Kidney (tissue), 14 donors: ENCODE data around the gene GDE1. TPM values are rescaled to one million over a fixed set of nuclear protein-coding genes. Genes with fewer than 3 reads are reported as not detected.

Experiments used
- DNase-seq, 5 donors: peaks; one replicate each; pipeline ENCODE4 v3.0.0-alpha.2; 2013 to 2020
- FAIRE-seq: peaks from 2 replicates; lab custom pipeline; 2012; peaks lifted over from hg19 to GRCh38; lab: Jason Lieb, UNC
- H3K27ac ChIP-seq, 2 donors: one replicate each; pipeline ENCODE4 v1.7.0; 2013; ENCODE audit warnings: low read depth in 2 of 2, low read length in 2 of 2, inconsistent platforms in 1 of 2
- H3K27me3 ChIP-seq: one replicate; pipeline ENCODE4 v1.7.1; 2013; ENCODE audit warnings: low read length, inconsistent platforms; ENCODE audit not compliant: control insufficient read depth, insufficient read depth
- H3K36me3 ChIP-seq, 3 donors: one replicate each; pipeline versions ENCODE4 v1.7.0 to v1.7.1; 2013; ENCODE audit warnings: low read length in 3 of 3, control low read depth in 1 of 3, inconsistent platforms in 1 of 3; ENCODE audit not compliant: insufficient read depth in 3 of 3, control insufficient read depth in 2 of 3
- H3K4me1 ChIP-seq, 3 donors: one replicate each; pipeline versions ENCODE4 v1.7.0 to v1.7.1; 2013; ENCODE audit warnings: low read length in 3 of 3, inconsistent platforms in 1 of 3, low read depth in 1 of 3; ENCODE audit not compliant: control insufficient read depth in 2 of 3, insufficient read depth in 2 of 3
- H3K4me3 ChIP-seq, 3 donors: one replicate each; pipeline versions ENCODE4 v1.7.0 to v1.8.1; 2013; ENCODE audit warnings: low read length in 3 of 3, control low read depth in 1 of 3, inconsistent platforms in 1 of 3
- H3K9ac ChIP-seq, 3 donors: one replicate each; pipeline versions ENCODE4 v1.7.0 to v1.7.1; 2013; ENCODE audit warnings: low read length in 3 of 3, control low read depth in 1 of 3, inconsistent platforms in 1 of 3
- H3K9me3 ChIP-seq, 3 donors: one replicate each; pipeline versions ENCODE4 v1.7.0 to v1.7.1; 2013; ENCODE audit warnings: low read length in 3 of 3, control low read depth in 1 of 3, inconsistent platforms in 1 of 3; ENCODE audit not compliant: control insufficient read depth in 2 of 3, insufficient read depth in 1 of 3
- CTCF ChIP-seq: IDR thresholded peaks from 3 replicates; pipeline ENCODE4 v1.5.1; 2012; ENCODE audit warnings: mild to moderate bottlenecking, moderate library complexity, borderline replicate concordance; ENCODE audit not compliant: insufficient read depth; ENCODE audit errors: extremely low read depth
- intact Hi-C: fragments of 100-400 bp; cut with DNase I; formaldehyde crosslinking; loops from one replicate; pipeline ENCODE4 v1.11.1; 2022
- polyA plus RNA-seq: library from polyadenylated mRNA; stranded (reverse); fragments of 350-450 nt; fragmentation: Illumina TruSeq; extraction: RNeasy Lipid Tissue Mini Kit (QIAGEN cat#74804); gene quantifications from one replicate; pipeline ENCODE4 v1.2.3, GENCODE V29; 2014; ENCODE audit warnings: low read depth, low replicate concordance; ENCODE audit not compliant: insufficient read depth
- total RNA-seq: library from RNA; stranded (reverse); fragmentation: NEBNext Ultra II Directional; extraction: Animal tissue kit (Norgen Biotek cat#: 25700); gene quantifications from one replicate; pipeline ENCODE4 v1.2.1, GENCODE V29; 2021
- donor health status: control.
- donor health status: control.
- donor health status: control.
- donor health status: control.
- donor health status: control.
- donor health status: DM: yes; HTN: yes; CAD: no.
- donor health status: Normal renal cell carcinoma (clear cell type).

Gene GDE1
- total and polyA plus RNA-seq, 2 donors from 2014 or later: 48.2 to 54.7 TPM

- no peak overlapping the region for H3K4me3 ChIP-seq
- H3K9ac ChIP-seq: no peak overlapping the region
- FAIRE-seq (no peak), DNase-seq (no peak)
- no peak overlapping the region for H3K27ac ChIP-seq
- intact Hi-C loops: no loop called here
- no peak for TF ChIP-seq CTCF
- peaks cover 0 to 2% (median 0%) of the 10 kb centered on the region in 3 donors for H3K9me3 ChIP-seq
- no peaks in the 10 kb centered on the region for H3K36me3 ChIP-seq
- no peaks in the 10 kb centered on the region for H3K4me1 ChIP-seq
- no peaks in the 10 kb centered on the region for H3K27me3 ChIP-seq
Measured at GRCh38 chr16:19472482-19472881, 49.4 kb downstream of the GDE1 start.

- FAIRE-seq (no peak), DNase-seq (no peak)
- TF ChIP-seq CTCF: no peak
Measured at GRCh38 chr16:19468300-19468699, 53.6 kb downstream of the GDE1 start.

GRCh38 chr16:19463468-19464315, 58.2 kb downstream of the GDE1 start:
- no peaks in the 10 kb centered on the region for H3K27me3 ChIP-seq
- TF ChIP-seq CTCF: no peak
- H3K36me3 ChIP-seq: no peaks in the 10 kb centered on the region
- no peak overlapping the region for H3K4me3 ChIP-seq
- no peak overlapping the region for H3K27ac ChIP-seq
- intact Hi-C loops: no loop called here
- H3K4me1 ChIP-seq: no peaks in the 10 kb centered on the region
- no peak overlapping the region for H3K9ac ChIP-seq
- peaks cover 0 to 2% (median 0%) of the 10 kb centered on the region in 3 donors for H3K9me3 ChIP-seq
- DNase-seq (no peak), FAIRE-seq (no peak)

More at GRCh38 chr16:19468300-19468699, 53.6 kb downstream of the GDE1 start:
- Histone ChIP-seq H3K4me1 (no peaks in the 10 kb centered on the region), H3K9me3 (peaks cover 0 to 2% (median 0%) of the 10 kb centered on the region in 3 donors), H3K4me3 (no peak overlapping the region), H3K36me3 (no peaks in the 10 kb centered on the region), H3K9ac (no peak overlapping the region), H3K27ac (no peak overlapping the region), H3K27me3 (no peaks in the 10 kb centered on the region)
- intact Hi-C loops: no loop called here
